ENCODE results near the gene MME.

MME gene

DNA sequence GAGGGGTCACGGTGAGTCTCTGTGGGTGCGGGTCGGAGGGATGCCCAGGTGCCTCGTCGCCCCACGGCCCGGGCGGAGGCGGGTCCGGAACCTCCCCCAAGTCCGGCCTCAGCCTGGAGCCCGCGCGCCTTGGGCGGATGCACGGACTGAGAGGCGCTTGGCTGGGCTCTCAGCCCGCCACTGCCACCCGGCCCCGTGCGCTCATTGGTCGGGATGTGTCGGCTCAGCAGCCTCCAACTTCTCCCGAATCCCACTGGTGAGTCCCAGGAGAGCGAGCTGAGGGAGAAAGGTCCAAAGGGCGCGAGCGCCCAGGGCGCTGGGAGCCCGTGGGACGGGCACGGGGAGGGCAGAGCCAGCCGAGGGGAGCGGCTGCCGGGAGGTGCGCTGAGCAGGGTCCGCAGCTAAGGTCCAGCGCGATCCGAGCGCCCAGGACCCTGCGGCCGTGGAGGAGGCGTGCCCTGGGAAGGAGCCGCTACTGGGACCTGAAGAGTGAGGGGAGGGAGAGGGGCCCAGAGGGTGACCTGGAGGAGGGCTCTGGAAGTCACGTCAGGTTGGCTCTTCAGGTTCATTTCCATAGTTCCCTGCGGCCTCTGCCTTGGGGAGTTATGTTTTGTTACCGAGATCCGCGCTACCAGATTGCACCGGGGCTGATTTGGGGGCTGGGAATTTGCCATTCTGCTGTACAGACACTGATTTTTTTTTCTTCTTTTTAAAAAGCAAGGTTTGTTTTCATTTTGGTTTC is at the start of gene MME:
Gene MME, plus strand, starts transcription at position 574 of the 742 bp plus-strand sequence. CDS start 3,849 bp downstream, outside the sequence.
- no peak for DNase-seq (ENCODE audit: low read depth in 1 of 2, low spot score in 1 of 2)

DNA sequence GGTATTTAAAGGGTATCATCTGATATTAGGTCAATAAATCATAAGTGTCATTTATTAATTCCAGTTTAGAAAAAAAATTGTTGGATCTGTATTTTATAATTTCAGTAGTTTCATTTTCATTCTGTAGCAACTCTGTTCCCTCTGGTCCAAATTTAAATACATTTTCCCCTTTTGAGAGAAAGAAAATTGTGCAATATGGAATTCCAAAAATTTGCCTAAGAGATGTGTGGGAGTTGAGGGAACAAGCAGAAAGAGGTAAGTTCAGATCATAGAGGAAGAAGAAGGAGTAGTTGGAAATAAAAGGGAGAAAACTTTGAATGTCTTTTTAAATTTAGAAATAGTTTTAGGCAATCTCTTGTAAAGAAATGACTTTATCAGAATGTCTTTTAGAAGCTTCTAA is 48.9 kb upstream of the MME start:
- DNase-seq (ENCODE audit: low read depth in 1 of 2, low spot score in 1 of 2), result no peak

DNA sequence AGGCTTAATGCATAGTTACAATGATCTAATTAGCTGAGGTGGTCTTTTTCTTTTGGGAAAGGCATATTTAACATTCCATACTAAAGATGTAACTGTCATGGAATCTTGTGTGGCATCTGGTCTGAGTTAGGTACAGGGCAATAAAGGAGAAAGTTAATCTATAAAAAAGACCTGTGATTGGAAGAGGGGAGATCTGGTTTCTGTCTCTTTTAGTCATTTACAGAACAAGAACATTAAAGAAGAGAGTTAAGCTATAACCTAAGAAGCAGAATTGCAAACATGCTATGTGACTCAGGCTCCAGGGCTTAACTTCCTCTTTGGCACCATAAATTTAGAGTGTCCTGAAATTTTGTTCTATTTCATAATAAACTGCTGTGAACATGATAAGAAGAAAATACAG is 47.2 kb upstream of the MME start:
- no peak for DNase-seq (ENCODE audit: low read depth in 1 of 2, low spot score in 1 of 2)

GRCh38 chr3:155034786-155035185 is 45.3 kb upstream of the MME start:
- no peak for DNase-seq (ENCODE audit: low read depth in 1 of 2, low spot score in 1 of 2)

- no peak for DNase-seq (ENCODE audit: low read depth in 1 of 2, low spot score in 1 of 2)
Measured at GRCh38 chr3:155035553-155035952, 44.6 kb upstream of the MME start.

DNA sequence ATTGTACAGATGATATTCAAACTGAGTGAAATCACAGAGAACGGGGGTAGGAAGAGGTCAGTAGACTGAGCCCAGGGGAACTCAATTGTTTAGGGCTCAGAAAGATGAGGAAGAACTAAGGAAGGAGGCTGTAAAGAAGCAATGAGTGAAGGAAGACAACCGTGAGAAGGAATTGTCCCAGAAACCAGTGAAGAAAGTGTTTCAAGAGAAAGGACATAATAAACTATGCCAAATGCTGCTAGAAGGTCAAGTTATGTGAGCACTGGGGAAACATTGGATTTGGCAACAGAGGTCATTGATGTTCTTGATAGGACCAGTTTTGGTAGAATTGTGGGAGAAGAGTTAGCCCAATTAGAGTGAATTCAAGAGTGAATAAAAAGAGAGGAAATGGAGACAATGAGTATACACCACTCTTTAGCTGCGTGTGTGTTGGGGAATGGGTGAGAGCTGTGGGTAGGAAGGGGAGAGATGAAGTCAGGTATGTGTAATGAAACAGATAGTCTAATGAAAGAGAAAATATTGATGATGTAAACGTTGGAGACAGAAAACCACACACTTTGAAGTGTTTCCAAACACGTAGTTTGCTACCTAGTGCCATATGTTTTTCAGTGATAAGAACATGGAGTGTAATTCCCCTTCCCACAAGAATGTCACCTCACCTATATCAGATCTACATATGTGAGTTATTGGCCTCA is 42.5 kb upstream of the MME start:
- DNase-seq (ENCODE audit: low read depth in 1 of 2, low spot score in 1 of 2), result no peak

- DNase-seq (ENCODE audit: low read depth in 1 of 2, low spot score in 1 of 2), result no peak
Measured at GRCh38 chr3:155038203-155038554, 41.9 kb upstream of the MME start.

- no peak for DNase-seq (ENCODE audit: low read depth in 1 of 2, low spot score in 1 of 2)
Measured at GRCh38 chr3:155046935-155047334, 33.2 kb upstream of the MME start.

DNA sequence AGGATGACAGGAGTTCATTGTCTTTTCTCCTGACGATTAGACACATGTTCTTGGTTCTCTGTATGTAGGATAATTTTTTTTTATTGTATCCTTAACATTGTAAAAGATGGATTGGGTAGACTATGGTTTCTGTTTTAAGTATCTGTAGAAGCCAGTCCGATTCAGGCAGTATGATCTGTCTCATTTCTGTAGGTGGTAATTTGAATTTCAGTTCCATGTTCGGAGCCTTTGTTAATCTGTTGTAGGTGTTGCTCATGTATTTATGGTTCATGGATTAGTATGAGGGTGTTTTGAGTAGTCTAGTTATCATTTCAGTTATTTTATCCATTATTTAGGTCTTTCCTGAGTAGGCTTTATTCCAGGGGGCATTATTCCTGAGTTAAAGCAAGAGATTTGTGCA is 32.4 kb upstream of the MME start:
- no peak for DNase-seq (ENCODE audit: low read depth in 1 of 2, low spot score in 1 of 2)

GRCh38 chr3:155049959-155050358 is 30.2 kb upstream of the MME start:
- no peak for DNase-seq (ENCODE audit: low read depth in 1 of 2, low spot score in 1 of 2)

- DNase-seq (ENCODE audit: low read depth in 1 of 2, low spot score in 1 of 2), result no peak
Measured at GRCh38 chr3:155052470-155052869, 27.6 kb upstream of the MME start.

DNA sequence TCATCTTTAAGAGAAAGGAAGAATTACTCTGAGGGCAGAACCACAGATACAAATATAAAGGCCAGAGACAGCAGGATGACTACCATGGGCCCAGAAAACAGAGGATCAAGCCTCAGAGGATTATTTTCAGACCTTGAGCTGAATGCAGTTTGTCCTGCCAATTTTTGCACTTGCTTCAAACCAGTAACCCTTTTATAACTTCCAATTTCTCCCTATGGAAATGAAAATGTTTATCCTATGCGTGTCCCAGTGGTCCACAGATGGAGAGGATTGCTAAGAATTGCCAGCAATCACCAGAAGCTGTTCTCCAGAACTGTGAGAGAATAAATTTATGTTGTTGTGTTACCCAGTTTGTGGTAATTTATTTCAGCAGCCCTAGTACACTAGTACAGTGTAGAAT is 26.4 kb upstream of the MME start:
- DNase-seq (ENCODE audit: low read depth in 1 of 2, low spot score in 1 of 2), result no peak

DNA sequence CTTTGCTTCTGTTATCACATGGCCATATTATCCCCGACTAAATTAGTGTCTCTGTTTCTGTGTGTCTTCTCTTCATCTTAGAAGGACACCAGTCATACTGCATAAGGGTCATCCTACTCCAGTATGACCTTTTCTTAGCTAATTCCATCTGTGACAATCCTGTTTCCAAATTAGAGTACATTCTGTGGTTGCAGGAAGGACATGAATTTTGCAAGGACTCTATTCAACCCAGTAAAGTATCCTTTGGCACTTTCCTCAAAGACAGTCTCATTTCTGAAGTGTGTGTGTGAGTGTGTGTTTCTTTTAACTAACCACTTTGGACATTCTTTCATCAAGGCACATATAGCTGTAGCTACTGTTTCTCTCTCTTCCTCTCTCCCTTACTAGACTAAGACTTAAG is 15.2 kb upstream of the MME start:
- DNase-seq (ENCODE audit: low read depth in 1 of 2, low spot score in 1 of 2), result no peak

DNA sequence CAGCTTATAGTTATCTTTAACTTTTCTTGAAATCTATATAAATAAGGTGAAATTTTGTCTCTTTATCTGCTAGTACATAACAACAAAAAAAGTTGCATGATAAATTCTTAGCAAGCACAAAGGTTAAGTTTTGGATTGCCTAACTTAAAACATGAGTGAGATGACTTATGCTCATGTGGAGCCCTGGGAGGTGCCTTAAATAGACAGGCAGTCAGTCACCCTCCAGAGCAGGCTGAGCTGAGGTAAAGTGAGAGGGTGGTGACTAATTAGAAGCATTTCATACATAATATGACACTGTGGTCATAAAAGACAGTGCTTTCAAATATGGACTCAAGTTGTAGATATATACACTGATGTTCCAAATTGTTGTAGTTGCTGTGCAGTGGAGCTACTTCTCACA is 14.6 kb upstream of the MME start:
- DNase-seq (ENCODE audit: low read depth in 1 of 2, low spot score in 1 of 2), result no peak

- DNase-seq (ENCODE audit: low read depth in 1 of 2, low spot score in 1 of 2), result no peak
Measured at GRCh38 chr3:155069729-155070128, 10.4 kb upstream of the MME start.

DNA sequence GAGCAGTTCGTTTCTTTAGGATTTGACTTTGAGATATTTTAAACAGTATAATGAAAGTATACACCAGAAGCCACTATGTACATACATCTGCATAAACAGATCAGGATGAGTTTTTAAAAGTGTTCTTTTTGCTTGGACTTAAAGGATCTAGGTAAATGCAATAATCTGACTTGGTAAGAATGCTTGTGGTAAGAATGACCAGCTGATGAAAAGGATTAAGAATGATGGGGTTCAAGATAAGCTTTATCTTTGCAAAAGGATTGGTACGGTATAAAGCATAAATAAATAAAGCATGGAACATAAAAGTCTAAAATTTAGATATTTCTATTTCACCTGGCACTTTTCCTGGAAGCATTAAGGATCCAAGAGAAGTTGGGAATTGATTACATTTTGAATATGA is 9.8 kb upstream of the MME start:
- DNase-seq (ENCODE audit: low read depth in 1 of 2, low spot score in 1 of 2), result no peak

DNA sequence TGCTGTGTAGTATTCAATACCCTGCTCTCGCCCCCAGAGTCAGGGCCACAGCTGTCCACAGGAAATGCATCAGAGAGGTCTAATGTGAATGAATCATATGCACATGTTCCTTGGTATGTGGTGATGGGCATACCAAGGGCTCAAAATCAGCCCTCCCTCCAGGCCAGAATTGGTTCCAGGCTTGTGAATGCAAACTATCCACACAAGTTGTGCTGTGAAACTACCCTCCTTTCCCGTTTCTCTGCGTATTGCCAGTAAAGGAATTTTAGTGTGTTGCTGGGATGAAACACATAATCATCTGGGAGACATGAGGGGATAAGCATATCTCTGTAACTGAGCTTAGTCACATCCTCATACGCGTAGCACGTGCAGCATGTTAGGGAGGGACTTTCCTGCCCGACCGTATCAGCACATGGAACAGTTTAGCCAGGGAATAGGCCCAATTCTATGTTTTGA is 9.2 kb upstream of the MME start:
- no peak for DNase-seq (ENCODE audit: low read depth in 1 of 2, low spot score in 1 of 2)

DNA sequence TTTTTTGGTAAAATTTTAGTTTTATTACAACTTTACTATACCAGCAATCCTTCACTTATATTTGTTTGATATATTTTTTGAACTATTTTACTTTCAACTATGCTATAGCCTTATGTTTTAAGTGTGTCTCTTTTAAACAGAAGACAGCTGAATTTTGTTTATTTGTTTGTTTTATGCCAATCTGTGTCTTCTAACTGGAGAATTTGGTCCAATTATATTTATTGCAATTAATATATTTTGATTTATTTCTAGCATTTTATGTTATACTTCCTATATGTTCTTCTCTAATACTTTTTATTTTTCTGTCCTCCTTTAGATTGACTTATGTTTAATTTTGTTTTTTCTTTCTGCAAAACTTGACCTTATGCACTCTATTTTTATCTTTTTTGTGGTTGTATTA is 4.9 kb upstream of the MME start:
- no peak for DNase-seq (ENCODE audit: low read depth in 1 of 2, low spot score in 1 of 2)

GRCh38 chr3:155076888-155077287 is 3.2 kb upstream of the MME start:
- no peak for DNase-seq (ENCODE audit: low read depth in 1 of 2, low spot score in 1 of 2)

DNA sequence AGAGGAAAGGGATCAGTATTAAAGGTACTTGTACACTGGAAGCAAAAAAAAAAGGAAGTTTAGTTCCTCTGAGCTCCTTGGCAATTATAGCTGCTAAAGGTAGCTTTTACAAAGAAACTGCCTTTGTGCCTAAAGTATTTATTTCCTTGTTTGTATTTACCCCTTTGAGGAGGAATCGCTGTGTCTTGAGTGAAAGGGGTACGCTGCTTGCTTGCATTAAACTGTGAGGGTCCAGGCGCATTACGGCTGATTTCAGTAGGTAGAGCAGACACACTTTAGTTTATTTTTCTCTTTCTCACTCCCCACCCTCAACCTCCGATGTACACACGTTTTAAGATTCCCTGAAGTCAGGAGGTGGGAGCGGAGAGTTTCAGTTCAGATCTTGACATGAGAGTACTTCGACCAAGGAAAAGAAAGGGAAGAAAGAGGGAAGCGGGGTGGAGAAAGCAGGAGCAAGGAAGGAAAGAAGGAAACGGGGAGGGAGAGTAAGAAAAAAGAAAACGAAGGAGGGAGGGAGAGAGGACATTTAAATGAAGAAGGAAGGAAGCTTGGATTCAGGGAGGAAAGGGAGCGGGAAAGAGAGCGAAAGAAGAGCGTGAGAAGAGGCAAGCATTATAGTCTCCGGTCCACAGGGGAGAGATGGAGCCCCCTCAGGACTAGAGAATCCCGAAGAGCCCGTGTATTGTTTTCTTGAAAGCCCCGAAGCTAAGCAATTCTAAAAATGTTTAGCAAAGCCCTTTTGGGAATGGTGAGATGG is 1.2 kb upstream of the MME start:
- DNase-seq (ENCODE audit: low read depth in 1 of 2, low spot score in 1 of 2), result no peak

GRCh38 chr3:155079468-155079745 is 712 bp upstream of the MME start:
- no peak for DNase-seq (ENCODE audit: low read depth in 1 of 2, low spot score in 1 of 2)

GRCh38 chr3:155080692-155081091 is 573 bp downstream of the MME start:
- no peak for DNase-seq (ENCODE audit: low read depth in 1 of 2, low spot score in 1 of 2)

Data from activated T-helper 1 cell treated with anti-CD3 and anti-CD28 coated beads, Interleukin-2, amount 50 U/mL, for 16 hours (primary cell).